Activated CD4-positive, alpha-beta T cell treated with anti-CD3 and anti-CD28 coated beads, Interleukin-2, amount 50 U/mL, for 1 hour (primary cell): Measurements from ENCODE around the gene PABPN1L.

Experiments used
- DNase-seq: peaks from one replicate; pipeline ENCODE4 v3.0.0-alpha.2; 2020

Gene PABPN1L

DNA sequence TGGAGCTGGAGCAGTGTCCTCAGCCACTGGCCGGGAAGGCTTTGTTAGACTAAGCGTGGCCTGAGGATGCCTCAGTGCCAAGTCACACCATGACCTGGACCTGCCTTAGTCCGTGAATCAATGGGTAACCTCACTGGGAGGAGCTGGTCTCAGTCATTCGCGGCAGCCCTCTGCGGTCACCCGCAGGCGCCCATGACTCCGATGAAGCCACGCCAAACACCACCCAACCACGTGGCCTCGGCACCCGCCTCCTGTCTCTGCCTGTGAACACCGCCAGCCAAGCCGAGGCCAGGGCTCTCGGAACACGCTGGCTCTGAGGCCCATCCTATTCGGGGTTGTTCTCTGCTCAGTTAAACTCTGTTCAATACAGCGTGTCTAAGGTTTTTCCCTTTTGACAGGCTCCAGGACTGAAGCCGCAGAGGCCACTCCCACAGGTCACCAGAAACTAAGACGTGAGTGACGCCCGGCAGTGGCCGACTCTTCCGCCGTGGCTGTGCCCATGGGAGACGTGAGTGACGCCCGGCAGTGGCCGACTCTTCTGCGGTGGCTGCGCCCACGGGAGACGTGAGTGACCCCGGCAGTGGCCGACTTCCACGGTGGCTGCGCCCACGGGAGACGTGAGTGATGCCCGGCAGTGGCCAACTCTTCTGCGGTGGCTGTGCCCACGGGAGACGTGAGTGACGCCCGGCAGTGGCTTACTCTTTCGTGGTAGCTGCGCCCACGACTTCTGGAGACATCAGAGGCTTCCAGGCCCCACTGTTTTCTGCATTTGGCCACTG, 16.8 kb upstream of the PABPN1L start:
- no peak for DNase-seq

DNA sequence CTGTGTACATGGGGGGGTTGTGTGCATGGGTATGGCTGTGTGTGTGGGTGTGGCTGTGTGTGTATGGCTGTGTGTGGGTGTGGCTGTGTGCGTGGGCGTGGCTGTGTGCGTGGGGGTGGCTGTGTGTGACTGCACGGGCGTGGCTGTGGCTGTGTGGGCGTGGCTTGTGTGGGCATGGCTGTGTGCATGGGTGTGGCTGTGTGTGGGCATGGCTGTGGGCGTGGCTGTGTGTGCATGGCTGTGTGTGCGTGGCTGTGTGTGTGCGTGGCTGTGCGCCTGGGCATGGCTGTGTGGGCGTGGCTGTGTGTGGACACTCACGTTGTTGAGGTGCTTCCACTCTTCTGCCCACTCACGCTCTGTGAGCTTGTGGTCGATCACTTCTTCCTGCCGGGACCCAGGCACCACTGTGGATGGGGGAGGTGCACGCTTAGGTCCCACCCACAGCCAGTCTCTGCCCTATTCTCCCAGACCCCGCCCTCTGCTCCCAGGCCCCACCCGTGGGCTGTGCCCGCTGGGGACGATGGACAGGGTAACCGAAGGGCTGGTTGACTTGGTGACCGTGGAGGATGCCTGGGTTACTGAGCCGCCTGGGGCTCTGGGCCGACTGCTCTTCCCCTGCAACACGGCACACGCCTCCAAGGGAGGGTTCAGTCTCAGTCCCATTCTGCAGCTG, 16.0 kb upstream of the PABPN1L start:
- DNase-seq, result no peak

DNA sequence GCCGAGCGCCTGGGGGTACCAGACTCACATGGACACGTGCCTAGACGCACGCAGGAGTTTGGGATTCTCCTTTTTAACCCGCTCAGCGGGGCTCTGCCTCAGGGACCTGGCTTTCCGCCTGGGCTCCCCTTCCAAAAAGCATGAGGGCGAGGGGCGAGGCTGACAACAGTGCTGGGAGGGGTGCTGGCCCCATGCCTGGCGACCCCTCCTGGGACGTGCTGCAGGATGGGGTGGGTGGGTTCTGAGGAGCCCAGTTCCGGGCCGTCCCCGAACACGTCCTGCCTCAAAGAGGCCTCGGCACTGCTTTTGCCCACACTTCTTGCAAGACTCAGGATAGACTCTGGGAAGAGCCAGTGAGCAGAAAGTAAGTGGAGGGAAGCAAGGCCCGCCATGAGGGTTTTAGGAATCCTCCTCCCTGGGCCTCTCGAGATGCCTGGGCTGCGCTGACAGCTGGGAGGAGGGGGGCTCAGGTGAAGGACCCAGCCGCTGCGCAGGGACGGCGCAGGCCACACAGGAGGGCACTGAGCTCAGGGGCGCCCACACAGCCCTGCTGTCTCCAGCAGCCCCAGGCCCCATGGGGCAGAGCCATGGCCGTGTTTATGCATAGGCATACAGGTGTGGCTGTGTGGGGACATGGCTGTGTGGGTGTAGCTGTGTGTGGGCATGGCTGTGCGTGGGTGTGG, 15.4 kb upstream of the PABPN1L start:
- no peak for DNase-seq

DNA sequence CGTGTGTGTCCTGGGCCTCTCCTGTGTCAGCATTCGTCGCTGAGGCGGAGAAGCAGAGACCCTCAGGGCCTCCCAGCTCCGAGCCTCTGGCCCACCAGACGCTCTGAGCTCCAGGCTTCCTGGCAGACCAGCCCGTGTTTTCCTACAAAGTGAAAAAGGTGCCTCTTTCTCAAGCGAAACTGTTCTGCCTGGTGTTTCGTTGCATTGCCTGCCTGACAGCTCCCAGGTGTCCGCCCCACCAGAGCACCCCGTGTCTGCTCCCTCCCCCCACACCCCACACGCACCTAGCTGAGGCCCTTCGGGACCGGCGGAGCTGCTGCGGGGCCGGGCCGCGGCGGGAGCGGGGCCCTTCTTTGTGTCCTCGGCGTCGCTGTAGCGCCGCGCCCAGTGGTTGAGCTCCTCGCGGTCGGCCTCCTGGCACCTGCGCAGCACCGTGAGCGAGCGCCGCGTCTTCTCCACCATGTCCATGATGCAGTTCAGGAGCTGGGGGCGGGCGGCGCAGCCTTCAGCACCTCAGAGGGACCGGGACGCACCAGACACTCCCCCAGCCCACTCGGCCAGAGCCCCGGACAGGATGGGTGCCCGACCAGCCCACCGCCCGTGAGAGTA, 14.7 kb upstream of the PABPN1L start:
- no peak for DNase-seq

DNA sequence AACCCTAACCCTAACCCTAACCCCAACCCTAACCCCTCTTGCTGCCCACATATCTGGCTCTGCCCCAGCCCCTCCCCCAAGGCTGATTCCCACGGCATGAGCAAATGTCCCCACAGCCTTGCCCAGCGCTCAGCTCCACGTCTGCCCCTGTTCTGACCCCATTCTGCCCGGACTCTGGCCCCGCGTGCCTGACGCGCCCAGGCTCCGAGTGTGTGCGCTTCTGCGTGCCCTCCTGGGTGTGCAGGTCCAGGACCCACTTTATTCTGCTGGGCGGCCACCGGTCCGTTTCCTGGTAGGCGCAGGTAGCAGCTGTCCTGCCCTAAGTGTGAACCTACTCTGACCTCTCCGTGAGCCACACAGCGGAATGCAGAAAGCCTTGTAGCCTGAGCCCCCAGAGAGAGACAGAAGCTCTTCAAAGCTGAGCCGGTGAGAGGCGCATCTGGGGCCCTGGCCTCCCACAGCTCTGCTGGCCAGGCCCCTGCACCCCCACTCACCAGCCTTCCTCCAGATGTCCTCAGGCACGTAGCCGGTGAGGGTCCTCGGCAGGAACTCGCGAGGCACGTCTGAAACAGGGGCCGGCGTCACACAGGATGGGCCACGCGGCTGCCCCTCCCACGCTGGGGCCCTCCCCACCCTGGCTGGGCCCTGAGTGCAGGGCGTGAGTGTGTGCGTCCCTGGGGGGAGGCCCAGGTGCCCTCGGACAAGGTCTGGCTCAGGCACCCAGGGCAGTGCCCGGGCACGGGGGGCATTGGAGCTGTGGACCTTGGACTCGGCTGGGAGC, 14.0 kb upstream of the PABPN1L start:
- DNase-seq, result no peak

DNA sequence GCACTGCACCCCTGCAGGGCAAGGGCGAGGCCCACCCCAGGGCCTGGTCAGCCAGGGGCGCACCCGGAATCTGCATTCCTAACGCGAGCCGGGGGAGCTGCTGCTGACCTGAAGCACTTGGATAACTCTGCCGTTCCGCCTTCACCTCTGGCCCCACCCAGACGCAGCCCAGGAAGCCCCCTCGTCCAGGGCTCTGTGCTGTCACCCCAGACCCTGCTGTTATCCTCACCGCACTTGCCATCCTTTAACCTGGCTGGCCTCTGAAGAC, 13.3 kb upstream of the PABPN1L start:
- DNase-seq, result no peak

DNA sequence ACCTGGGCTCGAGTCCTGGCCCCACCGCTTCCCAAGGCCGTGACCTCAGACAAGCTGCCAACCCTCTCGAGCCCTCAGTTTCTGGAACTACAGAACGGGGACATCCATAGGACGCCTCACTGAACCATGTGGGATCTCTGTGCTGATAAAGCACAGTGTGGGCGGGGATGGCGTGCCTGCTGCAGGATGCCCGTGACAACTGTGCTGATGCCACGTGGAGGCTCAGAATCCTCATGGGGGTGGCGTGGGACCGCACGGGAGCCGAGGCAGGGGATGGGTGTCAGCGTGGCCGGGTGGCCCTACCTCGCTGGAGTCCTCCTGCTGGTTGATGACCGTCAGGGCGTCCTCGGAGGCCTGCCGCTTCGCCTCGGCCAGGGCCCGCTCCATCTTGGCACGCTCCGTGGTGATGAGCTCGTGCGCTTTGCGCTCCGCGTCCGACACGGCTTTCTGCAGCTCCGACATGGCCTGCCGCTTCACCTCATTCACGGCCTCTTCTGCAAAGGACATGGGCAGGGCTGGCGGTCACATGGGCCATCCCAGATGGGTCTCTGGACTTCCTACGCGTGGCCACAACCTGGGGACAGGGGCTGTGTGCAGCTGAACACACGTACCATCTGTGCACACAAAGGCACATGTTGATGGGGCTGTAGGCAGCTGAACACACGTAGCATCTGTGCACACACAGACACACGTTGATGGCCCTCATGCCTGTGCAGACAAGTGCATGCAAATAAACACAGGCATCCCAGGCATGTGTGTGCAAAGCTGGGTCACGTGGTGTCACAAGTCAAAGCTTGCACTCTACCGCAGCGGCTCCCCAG, 12.7 kb upstream of the PABPN1L start:
- DNase-seq, result no peak

DNA sequence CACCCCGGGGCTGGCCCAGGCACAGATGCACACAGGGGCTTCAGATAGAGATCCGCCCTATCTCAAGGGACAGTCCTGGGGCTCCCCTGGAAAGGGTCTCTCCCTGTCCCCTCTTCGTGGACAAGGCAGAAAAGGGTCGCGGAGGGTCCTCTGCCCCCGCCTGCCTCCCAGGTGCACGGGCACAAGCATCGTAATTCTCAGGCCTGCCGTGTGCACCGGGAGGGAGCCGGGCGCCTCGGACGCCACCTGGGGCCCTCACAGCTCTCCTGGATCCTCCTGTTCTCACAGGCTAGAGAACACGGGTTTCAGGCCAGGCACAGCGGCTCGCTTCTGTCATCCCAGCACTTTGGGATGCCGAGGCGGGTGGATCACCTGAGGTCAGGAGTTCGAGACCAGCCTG, 11.9 kb upstream of the PABPN1L start:
- no peak for DNase-seq

DNA sequence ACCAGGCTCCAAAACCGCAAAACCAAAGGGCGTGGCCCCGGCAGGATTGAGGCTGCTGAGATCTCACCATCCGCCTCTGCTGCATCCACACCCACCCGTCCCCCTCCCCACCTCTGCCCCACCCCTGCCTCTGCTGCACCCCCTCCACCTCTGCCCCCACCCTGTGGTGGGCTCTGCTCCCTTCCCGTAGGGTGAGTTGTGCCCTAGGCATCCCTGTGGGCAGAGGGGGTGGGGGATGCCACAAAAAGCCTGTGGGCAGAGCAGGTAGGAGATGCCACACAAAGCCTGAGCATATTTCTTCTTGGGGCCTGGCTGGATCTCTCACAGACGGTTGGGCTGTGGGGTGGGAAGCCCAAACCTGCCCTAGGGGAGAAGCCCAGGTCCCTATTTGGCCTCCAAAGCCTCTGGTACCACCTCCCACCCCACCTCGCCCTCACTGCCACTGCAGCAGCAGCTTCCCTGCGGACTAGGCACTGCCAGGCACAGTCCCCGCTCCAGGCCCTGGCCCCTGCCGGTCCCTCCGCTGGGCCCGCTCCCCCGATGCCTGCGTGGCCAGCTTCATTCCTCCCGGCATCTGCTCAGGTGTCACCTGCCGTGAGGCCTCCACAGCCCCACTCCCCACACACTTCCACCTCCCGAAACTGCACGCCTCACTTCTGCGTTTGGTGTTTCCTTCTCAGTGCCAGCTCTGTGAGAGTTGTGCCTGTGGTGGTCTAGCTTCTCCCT, 11.3 kb upstream of the PABPN1L start:
- no peak for DNase-seq

DNA sequence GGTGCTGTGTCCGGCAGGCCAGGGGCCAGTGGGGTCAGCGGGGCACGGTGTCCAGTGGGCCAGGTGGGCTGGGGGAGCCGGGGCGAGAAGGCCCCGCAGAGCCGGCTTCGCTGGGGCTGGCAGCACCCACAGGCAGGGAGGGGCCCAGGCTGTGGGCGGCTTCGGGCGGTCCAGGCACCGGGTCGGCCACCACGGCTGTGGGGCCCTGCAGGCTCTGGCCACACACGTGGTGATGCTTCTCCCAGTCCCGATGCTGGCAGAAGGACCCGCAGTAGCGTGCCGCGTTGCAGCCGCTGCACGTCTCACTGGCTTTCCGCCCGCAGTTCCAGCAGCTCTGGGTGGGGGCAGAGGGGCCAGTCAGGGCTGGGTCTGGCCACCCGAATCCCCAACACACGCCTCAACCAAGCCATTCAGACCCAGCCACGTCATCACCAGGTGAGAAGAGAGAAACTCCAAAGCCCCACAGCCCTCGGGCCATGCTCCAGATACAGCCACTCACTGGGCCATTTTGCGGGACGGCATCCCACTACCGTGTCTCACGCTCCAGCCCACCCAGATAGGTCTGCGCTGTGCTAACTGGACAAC, 10.6 kb upstream of the PABPN1L start:
- no peak for DNase-seq

DNA sequence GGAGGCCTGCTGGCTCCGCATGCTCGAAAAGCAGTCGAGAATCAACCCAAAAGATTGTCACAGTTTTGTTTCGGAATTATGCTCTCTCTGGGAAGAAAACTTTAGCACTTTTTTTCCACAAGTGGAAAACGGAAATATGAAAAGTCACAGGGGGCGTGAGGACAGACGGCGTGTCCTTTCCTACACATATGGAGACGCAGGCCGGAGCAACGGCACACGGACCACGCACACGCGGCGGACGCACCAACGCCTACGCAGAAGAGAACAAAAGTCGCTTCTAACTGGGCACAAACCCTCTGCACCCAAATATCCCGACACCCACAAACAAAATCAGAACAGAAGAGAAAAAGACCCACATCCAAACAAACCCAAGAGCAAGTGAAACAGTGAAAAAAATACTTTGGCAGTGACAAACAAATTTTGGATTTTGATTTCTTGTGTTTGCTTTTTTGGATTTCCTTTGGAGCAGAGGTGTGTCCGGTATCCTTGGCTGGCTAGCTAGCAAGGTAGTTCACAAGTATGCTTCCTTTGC, 9.3 kb upstream of the PABPN1L start:
- no peak for DNase-seq

DNA sequence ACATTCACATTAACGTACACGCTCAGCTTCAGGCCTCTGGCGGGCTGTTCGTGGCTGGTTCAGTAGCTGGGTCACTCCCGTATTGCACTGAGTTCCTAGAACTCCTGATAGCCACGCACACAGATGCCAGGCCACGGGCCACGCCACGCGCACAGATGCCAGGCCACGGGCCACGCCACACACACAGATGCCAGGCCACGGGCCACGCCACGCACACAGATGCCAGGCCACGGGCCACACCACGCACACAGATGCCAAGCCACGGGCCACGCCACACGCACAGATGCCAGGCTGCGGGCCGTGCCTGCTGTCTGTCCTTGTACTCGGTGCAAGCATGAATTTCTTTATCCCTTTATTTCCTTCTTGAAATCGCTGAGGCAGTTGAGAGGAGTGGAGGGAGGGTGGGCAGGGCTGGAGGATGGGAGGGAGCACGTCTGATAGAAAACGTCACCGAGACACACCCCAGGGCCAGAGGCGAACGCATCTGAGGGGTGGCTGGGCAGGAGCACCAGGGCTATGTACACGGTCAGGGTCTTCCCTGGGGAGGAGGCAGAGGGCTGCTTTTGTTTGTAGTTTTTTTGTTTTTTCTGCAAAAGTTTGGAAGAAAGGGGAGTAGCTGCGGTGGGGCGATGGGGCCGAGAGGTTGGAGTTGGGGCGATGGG, 8.6 kb upstream of the PABPN1L start:
- no peak for DNase-seq

DNA sequence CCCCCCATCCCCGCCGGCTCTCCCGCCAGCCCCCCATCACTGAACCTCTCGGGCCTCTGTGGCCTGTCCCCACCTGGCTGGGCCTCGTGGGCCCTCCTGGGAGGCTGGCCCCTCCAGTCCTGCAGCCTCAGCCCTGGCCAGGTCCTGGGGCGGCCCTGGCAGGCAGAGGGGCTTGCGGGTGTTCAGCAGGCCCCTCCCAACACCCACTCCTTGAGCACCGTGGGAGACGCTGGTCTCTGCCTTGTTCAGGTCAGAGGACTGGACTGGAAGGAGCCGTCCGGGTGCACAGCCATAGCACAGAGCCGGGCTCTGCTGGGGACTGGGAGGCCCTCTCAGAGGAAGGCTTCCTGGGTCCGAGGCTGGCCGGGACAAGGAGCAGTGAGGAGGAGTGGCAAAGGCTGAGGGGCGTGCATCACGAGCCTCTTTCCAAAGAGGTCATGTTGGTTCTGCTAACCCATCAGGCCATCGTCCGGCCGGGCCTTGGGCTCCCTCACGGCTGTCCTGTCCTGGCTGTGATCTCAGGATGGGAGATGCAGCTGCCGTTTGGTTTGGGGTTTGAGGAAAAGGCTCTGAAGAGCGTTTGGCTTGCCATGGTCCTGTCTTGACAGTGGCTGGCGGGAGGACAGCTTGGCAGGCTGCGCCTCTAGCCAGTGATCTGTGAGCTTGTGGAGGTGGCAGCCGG, 6.3 kb upstream of the PABPN1L start:
- DNase-seq, result no peak

DNA sequence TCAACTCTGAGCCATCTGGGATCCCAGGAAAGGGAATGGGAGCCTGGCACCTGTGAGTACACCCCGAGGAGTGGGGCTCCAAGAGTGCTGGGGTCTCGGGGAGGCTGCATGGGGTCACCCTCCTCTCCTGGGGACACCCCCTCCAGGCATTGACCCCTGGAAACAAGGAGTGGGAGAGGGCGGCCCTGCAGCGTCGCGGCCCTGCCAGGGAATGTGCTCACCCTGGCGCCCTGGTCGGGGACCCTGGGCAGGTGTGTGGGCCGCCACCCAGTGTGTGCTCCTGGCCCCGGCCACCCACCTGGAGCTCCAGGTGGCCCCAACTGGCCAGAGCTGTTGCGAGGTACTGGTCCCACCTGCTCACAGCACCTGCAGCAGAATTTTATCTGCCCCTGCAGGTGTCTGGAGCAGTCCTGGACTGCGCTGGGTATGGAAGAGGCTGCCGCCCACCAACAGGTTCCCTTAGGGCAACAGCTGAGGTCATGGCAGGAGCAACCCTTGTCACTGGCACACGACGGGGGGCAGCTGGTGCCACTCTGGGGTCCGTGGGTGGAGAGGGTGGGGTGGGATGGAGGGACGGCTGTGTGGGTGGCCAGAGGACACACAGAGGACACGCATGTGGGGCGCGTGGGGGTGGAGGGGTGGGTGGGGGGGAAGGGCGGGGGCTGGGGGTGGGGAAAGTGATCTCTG, 5.4 kb upstream of the PABPN1L start:
- no peak for DNase-seq

DNA sequence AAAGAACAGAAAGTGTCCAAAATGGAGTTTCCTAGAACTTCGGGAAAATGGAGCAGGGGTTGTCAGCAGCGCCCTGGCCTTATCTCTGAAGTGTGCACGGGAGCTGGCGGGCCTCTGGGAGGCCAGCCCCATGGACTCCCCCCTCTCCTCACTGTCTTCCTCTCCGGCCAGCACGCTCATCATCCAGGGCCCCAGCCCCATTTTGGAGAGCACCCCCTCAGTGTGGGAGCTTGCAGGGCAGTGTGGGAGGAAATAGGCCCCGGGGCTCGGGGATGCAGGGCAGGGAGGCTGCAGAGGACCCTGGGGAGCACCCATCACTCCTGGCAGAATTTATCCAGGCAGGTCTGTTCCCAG, 4.9 kb upstream of the PABPN1L start:
- DNase-seq, result no peak

DNA sequence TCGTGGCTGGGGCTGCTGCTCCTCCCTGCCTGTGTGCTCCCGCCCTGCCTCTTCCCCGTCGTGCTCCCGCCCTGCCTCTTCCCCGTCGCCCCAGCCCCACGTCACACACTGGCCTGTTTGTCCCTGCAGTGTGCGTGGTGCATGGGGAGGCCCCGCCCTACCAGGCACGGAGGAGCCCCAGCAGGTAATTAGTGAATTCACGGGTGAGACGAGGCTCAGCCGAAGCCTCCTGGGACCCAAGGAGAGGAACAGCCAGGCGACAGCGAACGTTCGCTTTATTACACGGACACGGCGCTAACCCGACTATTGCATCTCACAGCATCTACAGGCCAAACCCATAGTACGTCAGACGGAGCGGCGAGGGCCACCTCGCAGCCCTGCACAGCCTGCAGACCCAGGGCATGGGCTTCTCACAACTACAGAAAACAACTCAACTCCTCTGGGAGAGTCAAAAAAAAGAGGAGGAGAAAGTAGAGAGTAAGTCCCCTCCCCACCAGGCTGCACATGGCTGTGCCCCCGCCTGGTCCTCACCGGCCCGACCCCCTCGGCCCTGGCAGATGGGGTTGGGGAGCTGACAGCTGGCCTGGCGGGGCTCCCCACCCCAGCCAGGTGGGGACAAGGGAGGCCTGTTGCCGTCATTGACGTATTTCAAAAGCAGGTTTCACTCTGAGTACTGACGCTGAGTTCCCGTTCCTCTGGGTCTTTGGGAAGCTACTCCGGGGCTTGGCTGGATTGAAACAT, 4.3 kb upstream of the PABPN1L start:
- DNase-seq, result no peak

DNA sequence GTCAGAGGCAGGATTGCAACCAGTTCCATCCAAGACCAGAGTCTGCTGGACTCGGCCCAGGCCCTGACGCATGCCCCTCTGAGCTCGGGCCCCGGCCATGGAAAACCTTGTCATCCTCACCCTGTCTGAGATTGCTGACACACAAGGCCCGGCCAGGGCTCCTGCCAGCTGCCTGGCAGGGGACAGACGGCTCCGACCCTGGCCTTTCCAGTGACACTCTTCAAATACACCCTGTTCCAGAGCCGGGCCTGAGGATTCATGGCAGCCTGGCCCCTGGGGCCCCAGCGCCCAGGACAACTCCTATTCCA, 3.2 kb upstream of the PABPN1L start:
- DNase-seq, result no peak

DNA sequence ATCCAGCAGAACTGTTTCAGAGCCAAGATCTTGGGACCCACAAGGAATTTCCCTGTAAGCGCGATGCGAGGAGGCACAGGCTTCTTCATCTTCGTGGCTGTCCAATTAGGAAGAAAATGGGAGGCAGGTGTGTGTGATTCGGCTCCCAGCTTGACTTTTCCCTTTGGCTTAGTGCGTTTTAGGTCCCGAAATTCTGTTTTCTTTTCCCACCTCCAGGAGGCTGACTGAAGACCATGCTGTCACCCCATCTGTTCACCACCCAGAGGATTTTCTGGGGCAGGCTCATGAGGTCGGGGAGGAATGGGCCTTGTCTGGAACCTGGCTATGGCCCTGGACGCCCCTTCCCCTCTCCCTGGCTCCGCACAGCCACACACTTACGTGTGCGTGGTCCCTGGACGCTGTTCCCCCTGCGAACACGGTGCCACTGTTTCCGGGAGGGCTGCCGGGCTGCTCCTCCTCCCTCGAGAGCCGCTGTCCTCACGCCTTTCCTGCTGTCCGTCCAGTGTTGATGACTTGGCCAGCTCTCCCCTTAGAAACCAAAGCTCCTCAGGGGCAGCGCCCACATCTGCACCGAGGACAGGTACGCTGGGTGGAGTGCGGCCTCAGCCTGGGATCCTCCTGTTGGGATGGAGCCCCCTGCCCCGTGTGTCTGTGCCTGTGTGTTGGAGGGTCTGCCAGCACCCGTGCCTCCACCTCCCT, 2.7 kb upstream of the PABPN1L start:
- no peak for DNase-seq
